Measurements from ENCODE around the gene PMVK. TPM values are rescaled to one million over a fixed set of nuclear protein-coding genes. Genes with fewer than 3 reads are reported as not detected.
A peak's percentile ranks its signal among the peaks of the same experiment; 100 is the strongest.

Gene PMVK
- total RNA-seq, 1 donor from 2014 or later: 12.5 TPM

DNA sequence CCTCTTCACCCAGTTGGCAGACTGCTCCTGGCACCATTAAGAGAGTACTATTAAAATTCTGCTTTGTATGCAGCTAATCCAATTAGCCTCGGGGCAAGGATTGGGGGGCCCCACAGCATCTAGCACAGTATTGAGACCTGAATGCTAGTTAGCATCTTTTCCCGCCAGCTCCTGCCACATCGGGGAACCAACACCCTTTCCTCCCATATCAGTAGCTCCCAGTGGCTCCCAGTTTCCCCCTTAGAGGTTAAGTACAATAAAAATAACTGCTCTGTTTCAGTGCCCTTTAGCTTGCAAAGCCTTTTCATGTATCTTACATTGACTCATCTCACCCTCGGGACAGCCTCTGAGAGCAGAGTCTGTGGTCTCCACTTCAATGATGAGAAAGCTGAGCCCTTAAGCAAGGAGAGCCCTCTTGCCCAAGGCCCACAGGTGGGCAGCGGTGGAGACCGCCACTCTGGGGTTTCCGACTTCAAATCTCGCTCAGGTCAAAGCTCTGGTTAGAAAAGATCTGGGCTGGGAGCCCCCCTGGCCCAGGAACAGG is 4.2 kb upstream of the PMVK start:
- Histone ChIP-seq H3K4me1 (ENCODE audit: control insufficient read depth in 3 of 3, insufficient read depth in 3 of 3, low read length in 3 of 3) (peaks cover 32 to 68% (median 39%) of the 10 kb centered on the region in 3 donors), H3K4me3 (ENCODE audit: low read length in 3 of 3) (no peak overlapping the region), H3K36me3 (ENCODE audit: control insufficient read depth in 3 of 3, insufficient read depth in 3 of 3, low read length in 3 of 3) (peaks cover 10 to 14% (median 13%) of the 10 kb centered on the region in 3 donors), H3K9me3 (ENCODE audit: control insufficient read depth in 3 of 3, low read length in 3 of 3) (no peaks in the 10 kb centered on the region), H3K27me3 (ENCODE audit: control insufficient read depth in 3 of 3, insufficient read depth in 3 of 3, low read length in 3 of 3) (no peaks in the 10 kb centered on the region), H3K27ac (ENCODE audit: low read depth, low read length) (no peak overlapping the region), H3K9ac (ENCODE audit: low read depth in 1 of 3, low read length in 3 of 3) (no peak overlapping the region)

DNA sequence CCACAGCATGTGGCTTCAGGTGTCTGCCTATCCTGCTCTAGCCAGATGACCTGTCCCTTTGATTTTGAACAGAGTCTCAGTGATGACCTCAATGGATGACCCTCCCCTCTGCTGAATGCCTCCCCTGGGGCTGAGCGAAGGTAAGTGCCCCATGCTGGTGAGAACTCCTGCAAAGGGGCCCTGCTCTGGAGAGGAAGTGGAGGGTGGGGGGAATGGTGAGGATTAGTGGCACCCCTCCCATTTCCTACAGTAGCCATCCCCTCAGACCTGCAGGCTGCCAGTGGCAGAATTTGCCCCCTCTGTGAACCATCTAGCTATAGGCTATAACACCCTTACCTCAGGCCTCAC is 3.7 kb upstream of the PMVK start:
- H3K9me3 ChIP-seq (ENCODE audit: control insufficient read depth in 3 of 3, low read length in 3 of 3): no peaks in the 10 kb centered on the region
- H3K27me3 ChIP-seq (ENCODE audit: control insufficient read depth in 3 of 3, insufficient read depth in 3 of 3, low read length in 3 of 3): no peaks in the 10 kb centered on the region
- no peak overlapping the region for H3K4me3 ChIP-seq (ENCODE audit: low read length in 3 of 3)
- H3K4me1 ChIP-seq (ENCODE audit: control insufficient read depth in 3 of 3, insufficient read depth in 3 of 3, low read length in 3 of 3): peaks cover 34 to 67% (median 41%) of the 10 kb centered on the region in 3 donors
- peaks cover 6 to 9% (median 8%) of the 10 kb centered on the region in 3 donors for H3K36me3 ChIP-seq (ENCODE audit: control insufficient read depth in 3 of 3, insufficient read depth in 3 of 3, low read length in 3 of 3)
- no peak overlapping the region for H3K9ac ChIP-seq (ENCODE audit: low read depth in 1 of 3, low read length in 3 of 3)
- no peak overlapping the region for H3K27ac ChIP-seq (ENCODE audit: low read depth, low read length)

DNA sequence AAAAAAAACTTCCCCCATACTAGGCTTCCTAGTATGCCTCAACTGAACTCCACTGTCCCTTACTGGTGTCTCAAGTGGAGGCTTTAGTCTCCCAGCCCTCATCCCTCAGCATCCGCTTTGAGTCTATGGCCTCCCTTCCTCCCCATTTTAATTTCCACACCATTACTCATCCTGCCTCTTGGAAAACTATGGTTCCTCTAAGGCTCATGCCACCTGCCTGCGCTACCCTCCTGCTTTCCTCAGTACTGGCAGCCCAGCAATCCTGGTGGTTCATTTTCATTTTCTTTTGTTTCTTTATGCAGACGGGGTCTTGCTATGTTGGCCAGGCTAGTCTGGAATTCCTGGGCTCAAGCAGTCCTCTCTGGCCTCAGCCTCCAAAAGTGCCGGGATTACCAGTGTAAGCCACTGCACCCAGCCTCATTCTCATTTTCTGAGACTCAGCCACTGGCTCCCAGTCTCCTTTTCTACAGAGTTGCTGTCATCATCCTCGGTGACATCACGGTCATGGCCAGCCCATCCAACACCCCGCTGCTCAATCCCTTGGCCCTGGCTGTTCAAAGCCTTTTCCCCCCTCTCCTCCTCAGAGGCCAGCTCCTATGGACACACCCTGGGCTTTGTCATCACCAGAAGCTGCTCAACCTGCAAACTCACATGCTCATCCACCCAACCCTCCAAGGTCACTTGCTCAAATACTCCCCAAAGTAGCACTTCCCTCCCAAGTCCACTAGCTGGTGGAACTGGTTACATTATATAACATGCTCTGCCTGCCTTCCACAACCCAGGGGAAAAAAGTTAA is 2.3 kb upstream of the PMVK start:
- no peak overlapping the region for H3K4me3 ChIP-seq (ENCODE audit: low read length in 3 of 3)
- peaks cover 23 to 53% (median 31%) of the 10 kb centered on the region in 3 donors for H3K4me1 ChIP-seq (ENCODE audit: control insufficient read depth in 3 of 3, insufficient read depth in 3 of 3, low read length in 3 of 3)
- no peaks in the 10 kb centered on the region for H3K27me3 ChIP-seq (ENCODE audit: control insufficient read depth in 3 of 3, insufficient read depth in 3 of 3, low read length in 3 of 3)
- peak overlapping the region; percentile 98 for H3K27ac ChIP-seq (ENCODE audit: low read depth, low read length)
- no peaks in the 10 kb centered on the region for H3K36me3 ChIP-seq (ENCODE audit: control insufficient read depth in 3 of 3, insufficient read depth in 3 of 3, low read length in 3 of 3)
- H3K9ac ChIP-seq (ENCODE audit: low read depth in 1 of 3, low read length in 3 of 3): no peak overlapping the region
- no peaks in the 10 kb centered on the region for H3K9me3 ChIP-seq (ENCODE audit: control insufficient read depth in 3 of 3, low read length in 3 of 3)

DNA sequence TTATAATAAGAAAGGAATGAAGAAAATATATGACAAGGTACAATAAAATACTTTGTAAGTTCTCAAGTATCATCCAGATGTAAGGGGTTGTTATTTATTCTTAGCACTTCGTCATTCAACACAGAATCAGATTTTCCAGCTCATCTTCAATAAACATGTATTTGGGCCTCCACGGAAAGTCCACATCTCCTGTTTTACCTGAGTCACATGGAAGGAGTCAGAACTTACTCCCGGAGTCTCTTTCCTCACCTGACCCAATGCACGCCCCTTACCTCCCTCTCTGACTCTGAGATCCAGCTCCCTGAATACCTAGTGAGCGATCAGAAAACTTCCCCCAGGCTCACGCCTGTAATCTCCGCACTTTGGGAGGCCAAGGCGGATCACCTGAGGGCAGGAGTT is 1.5 kb upstream of the PMVK start:
- no peaks in the 10 kb centered on the region for H3K27me3 ChIP-seq (ENCODE audit: control insufficient read depth in 3 of 3, insufficient read depth in 3 of 3, low read length in 3 of 3)
- peak overlapping the region; percentile 95 to 100 (median 99) for H3K9ac ChIP-seq (ENCODE audit: low read depth in 1 of 3, low read length in 3 of 3)
- peak overlapping the region; percentile 98 for H3K27ac ChIP-seq (ENCODE audit: low read depth, low read length)
- H3K4me1 ChIP-seq (ENCODE audit: control insufficient read depth in 3 of 3, insufficient read depth in 3 of 3, low read length in 3 of 3): peaks cover 20 to 53% (median 28%) of the 10 kb centered on the region in 3 donors
- H3K9me3 ChIP-seq (ENCODE audit: control insufficient read depth in 3 of 3, low read length in 3 of 3): no peaks in the 10 kb centered on the region
- H3K36me3 ChIP-seq (ENCODE audit: control insufficient read depth in 3 of 3, insufficient read depth in 3 of 3, low read length in 3 of 3): no peaks in the 10 kb centered on the region
- H3K4me3 ChIP-seq (ENCODE audit: low read length in 3 of 3): peak overlapping the region in 1 of 3 donors; percentile 94

DNA sequence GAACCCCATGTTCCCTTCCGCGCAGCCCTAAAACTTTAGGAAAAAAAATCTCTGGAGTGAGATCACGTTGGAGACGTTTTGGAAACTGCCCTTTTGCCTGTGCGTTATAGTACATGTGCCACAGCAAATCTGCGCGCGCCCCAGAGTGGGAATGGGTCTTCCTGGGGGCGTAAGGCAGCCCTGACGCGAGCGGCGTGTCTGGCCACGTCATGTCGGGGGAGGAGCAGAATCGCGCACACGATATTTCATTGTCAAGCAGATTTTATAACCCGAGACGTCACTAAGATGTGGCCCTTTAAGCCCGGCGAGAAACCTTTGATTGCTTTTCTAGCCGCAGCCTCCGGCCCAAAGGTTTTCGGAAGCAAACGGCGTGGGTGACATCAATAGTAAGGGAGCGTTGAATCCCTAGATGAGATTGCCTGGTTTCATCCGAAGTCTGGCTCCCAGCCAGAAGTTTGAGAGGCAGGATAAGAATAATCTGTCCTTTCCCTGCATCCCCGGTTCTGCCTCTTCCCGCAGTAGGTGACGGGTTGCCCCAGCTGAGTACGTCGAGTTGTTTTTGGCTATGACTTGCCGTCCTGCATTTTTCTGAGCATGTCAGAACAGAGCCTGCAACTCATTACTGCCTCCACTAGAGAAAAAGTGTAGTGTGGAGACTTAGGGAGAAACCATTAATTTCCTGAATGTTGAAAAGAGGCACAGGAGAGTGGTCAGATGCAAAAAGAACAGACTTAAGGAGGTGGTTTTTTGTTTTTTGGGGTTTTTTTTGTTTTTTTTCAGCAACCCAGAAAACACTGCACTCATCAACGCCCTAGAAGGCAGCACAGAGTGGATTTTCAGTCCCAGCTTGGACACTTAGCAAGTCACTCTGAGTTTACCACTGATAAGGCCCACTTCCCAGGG is 817 bp upstream of the PMVK start:
- no peaks in the 10 kb centered on the region for H3K9me3 ChIP-seq (ENCODE audit: control insufficient read depth in 3 of 3, low read length in 3 of 3)
- H3K36me3 ChIP-seq (ENCODE audit: control insufficient read depth in 3 of 3, insufficient read depth in 3 of 3, low read length in 3 of 3): no peaks in the 10 kb centered on the region
- peak overlapping the region; percentile 95 to 100 (median 99) for H3K9ac ChIP-seq (ENCODE audit: low read depth in 1 of 3, low read length in 3 of 3)
- H3K27me3 ChIP-seq (ENCODE audit: control insufficient read depth in 3 of 3, insufficient read depth in 3 of 3, low read length in 3 of 3): no peaks in the 10 kb centered on the region
- H3K27ac ChIP-seq (ENCODE audit: low read depth, low read length): peak overlapping the region; percentile 98
- peaks cover 16 to 49% (median 23%) of the 10 kb centered on the region in 3 donors for H3K4me1 ChIP-seq (ENCODE audit: control insufficient read depth in 3 of 3, insufficient read depth in 3 of 3, low read length in 3 of 3)
- H3K4me3 ChIP-seq (ENCODE audit: low read length in 3 of 3): peak overlapping the region; percentile 87 to 98 (median 94)

DNA sequence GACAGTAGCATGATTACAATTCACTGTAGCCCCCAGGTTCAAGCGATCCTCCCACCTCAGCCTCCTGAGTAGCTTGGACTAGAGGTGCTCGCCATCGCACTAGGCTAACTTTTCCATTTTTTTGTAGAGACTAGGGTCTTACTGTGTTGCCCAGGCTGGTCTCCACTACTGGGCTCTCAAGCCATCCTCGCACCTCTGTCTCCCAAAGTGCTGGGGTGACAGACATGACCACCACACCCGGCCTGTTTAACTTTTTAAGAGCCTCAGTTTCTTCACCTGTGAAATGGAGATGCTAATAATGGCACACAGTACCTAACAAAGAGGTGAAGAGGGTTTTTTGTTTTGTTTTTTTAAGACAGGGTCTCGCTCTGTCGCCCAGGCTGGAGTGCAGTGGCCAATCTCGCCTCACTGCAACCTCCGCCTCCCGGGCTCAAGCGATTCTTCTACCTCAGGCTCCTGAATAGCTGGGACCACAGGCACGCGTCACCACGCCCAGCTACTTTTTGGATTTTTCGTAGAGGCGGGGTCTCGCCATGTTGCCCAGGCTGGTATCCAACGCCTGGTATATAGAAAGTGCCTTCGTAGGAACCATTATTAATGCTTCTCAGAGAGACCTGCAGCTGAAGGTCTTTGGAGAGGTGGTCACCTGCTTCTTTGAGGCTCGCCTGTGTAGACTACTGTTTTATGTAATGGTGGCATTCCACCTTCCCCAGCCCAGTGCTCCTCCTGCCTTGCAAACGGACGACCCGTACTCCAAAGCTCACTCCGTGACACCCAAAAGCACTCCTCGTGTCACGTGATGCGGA is 567 bp downstream of the PMVK start:
- peak overlapping the region; percentile 95 to 100 (median 99) for H3K9ac ChIP-seq (ENCODE audit: low read depth in 1 of 3, low read length in 3 of 3)
- peak overlapping the region; percentile 87 to 98 (median 94) for H3K4me3 ChIP-seq (ENCODE audit: low read length in 3 of 3)
- H3K36me3 ChIP-seq (ENCODE audit: control insufficient read depth in 3 of 3, insufficient read depth in 3 of 3, low read length in 3 of 3): peaks cover 5 to 11% (median 8%) of the 10 kb centered on the region in 3 donors
- H3K4me1 ChIP-seq (ENCODE audit: control insufficient read depth in 3 of 3, insufficient read depth in 3 of 3, low read length in 3 of 3): peaks cover 16 to 36% (median 17%) of the 10 kb centered on the region in 3 donors
- no peaks in the 10 kb centered on the region for H3K9me3 ChIP-seq (ENCODE audit: control insufficient read depth in 3 of 3, low read length in 3 of 3)
- H3K27me3 ChIP-seq (ENCODE audit: control insufficient read depth in 3 of 3, insufficient read depth in 3 of 3, low read length in 3 of 3): no peaks in the 10 kb centered on the region
- H3K27ac ChIP-seq (ENCODE audit: low read depth, low read length): peak overlapping the region; percentile 98

DNA sequence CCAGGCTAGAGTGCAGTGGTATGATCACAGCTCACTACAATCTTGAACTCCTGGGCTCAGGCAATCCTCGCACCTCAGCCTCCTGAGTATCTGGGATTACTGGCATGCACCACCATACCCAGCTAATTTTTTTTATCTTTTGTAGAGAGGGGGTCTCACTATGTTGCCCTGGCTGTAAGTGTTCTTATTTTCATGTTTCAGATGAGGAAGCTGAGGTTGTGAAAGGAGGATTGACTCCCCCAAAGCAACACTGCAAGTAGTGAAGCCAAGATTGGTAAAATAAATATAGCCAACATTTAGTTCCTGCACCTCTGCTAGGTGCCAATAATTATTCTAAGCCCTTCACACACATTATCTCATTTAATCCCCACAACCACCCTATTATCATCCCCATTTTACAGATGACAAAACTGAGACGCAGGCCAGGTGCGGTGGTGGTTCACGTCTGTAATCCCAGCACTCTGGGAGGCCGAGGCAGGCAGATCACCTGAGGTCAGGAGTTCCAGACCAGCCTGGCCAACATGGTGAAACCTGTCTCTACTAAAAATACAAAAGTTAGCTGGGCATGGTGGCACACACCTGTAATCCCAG is 2.1 kb downstream of the PMVK start:
- no peaks in the 10 kb centered on the region for H3K27me3 ChIP-seq (ENCODE audit: control insufficient read depth in 3 of 3, insufficient read depth in 3 of 3, low read length in 3 of 3)
- peaks cover 12 to 26% (median 17%) of the 10 kb centered on the region in 3 donors for H3K4me1 ChIP-seq (ENCODE audit: control insufficient read depth in 3 of 3, insufficient read depth in 3 of 3, low read length in 3 of 3)
- H3K9ac ChIP-seq (ENCODE audit: low read depth in 1 of 3, low read length in 3 of 3): no peak overlapping the region
- H3K9me3 ChIP-seq (ENCODE audit: control insufficient read depth in 3 of 3, low read length in 3 of 3): no peaks in the 10 kb centered on the region
- H3K36me3 ChIP-seq (ENCODE audit: control insufficient read depth in 3 of 3, insufficient read depth in 3 of 3, low read length in 3 of 3): peaks cover 5 to 16% (median 8%) of the 10 kb centered on the region in 3 donors
- no peak overlapping the region for H3K27ac ChIP-seq (ENCODE audit: low read depth, low read length)
- H3K4me3 ChIP-seq (ENCODE audit: low read length in 3 of 3): no peak overlapping the region

DNA sequence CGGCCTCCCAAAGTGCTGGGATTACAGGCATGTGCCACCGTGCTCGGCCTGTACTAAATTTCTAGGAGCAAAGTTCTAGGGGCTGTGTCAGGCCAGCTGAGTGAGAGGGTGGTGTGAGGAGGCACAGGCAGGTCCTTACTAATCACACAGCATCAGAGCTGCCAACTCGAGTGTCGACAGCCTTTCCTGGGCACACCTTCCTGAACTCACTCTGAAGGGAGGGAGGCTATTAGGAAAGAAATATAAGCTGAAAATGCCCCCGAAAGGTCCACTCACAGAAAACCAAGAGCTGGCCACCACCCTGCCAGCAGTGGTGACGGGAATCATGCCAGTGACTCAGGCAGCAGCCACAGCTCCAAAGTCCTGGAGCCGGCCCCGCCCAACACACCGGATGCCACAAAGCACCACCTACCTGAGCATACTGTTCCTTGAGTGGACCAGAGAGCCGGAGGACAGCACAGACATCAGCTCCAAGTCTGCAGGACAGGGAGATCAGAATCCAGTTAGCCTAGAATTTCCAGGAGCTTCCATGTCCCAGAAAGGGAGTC is 4.5 kb downstream of the PMVK start:
- Histone ChIP-seq H3K9me3 (ENCODE audit: control insufficient read depth in 3 of 3, low read length in 3 of 3) (no peaks in the 10 kb centered on the region), H3K4me3 (ENCODE audit: low read length in 3 of 3) (no peak overlapping the region), H3K36me3 (ENCODE audit: control insufficient read depth in 3 of 3, insufficient read depth in 3 of 3, low read length in 3 of 3) (peaks cover 17 to 27% (median 23%) of the 10 kb centered on the region in 3 donors), H3K27ac (ENCODE audit: low read depth, low read length) (no peak overlapping the region), H3K27me3 (ENCODE audit: control insufficient read depth in 3 of 3, insufficient read depth in 3 of 3, low read length in 3 of 3) (no peaks in the 10 kb centered on the region), H3K9ac (ENCODE audit: low read depth in 1 of 3, low read length in 3 of 3) (no peak overlapping the region), H3K4me1 (ENCODE audit: control insufficient read depth in 3 of 3, insufficient read depth in 3 of 3, low read length in 3 of 3) (peaks cover 7 to 10% (median 8%) of the 10 kb centered on the region in 3 donors)

DNA sequence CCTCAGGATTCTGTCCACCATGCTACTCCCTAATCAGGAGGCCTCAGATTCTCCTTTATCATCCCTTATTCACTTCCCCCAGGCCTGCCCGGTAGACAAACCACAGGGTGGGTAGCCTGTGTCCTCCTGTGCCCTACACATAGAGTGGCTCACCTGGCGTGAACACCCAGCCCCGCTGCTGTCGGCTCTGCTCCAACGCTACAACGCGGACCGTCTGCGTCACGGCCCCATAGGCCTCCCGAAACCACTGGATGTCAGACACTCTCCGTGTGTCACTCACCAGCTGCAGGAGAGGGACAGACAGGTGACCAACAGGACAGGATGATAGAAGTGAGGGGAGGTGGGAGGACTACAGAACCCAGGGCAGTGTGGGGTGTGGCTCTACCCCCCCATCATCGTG is 10.3 kb downstream of the PMVK start:
- H3K4me1 ChIP-seq (ENCODE audit: control insufficient read depth in 3 of 3, insufficient read depth in 3 of 3, low read length in 3 of 3): no peaks in the 10 kb centered on the region
- no peaks in the 10 kb centered on the region for H3K27me3 ChIP-seq (ENCODE audit: control insufficient read depth in 3 of 3, insufficient read depth in 3 of 3, low read length in 3 of 3)
- H3K9ac ChIP-seq (ENCODE audit: low read depth in 1 of 3, low read length in 3 of 3): no peak overlapping the region
- H3K36me3 ChIP-seq (ENCODE audit: control insufficient read depth in 3 of 3, insufficient read depth in 3 of 3, low read length in 3 of 3): peaks cover 44 to 58% (median 58%) of the 10 kb centered on the region in 3 donors
- no peak overlapping the region for H3K27ac ChIP-seq (ENCODE audit: low read depth, low read length)
- no peak overlapping the region for H3K4me3 ChIP-seq (ENCODE audit: low read length in 3 of 3)
- H3K9me3 ChIP-seq (ENCODE audit: control insufficient read depth in 3 of 3, low read length in 3 of 3): no peaks in the 10 kb centered on the region
